Stimulated activated CD8-positive, alpha-beta memory T cell treated with anti-CD3 and anti-CD28 coated beads, Interleukin-12 subunit alpha, Interleukin-12 subunit beta, amount 100 ng/mL, for 4 hours (primary cell): ENCODE data around the gene CELSR1.

Source experiments
- DNase-seq: peaks from one replicate; pipeline ENCODE4 v3.0.0-alpha.2; 2020; ENCODE audit warnings: low read depth

Gene CELSR1

GRCh38 chr22:46377525-46378425 lies 159.6 kb downstream of the CELSR1 start:
- no peak for DNase-seq

- DNase-seq: no peak
Measured at GRCh38 chr22:46376908-46377524, 160.4 kb downstream of the CELSR1 start.

- DNase-seq: no peak
Measured at GRCh38 chr22:46376111-46376510, 161.3 kb downstream of the CELSR1 start.

- no peak for DNase-seq
Measured at GRCh38 chr22:46374663-46375474, 162.6 kb downstream of the CELSR1 start.

GRCh38 chr22:46373921-46374662 lies 163.3 kb downstream of the CELSR1 start:
- DNase-seq: peak; percentile 21

- DNase-seq: peak; percentile 24
Measured at GRCh38 chr22:46373159-46373558, 164.3 kb downstream of the CELSR1 start.

- DNase-seq: no peak
Measured at GRCh38 chr22:46372686-46373085, 164.7 kb downstream of the CELSR1 start.

GRCh38 chr22:46371623-46372226 lies 165.7 kb downstream of the CELSR1 start:
- DNase-seq: no peak

- peak; percentile 48 for DNase-seq
Measured at GRCh38 chr22:46370584-46371291, 166.7 kb downstream of the CELSR1 start.

- no peak for DNase-seq
Measured at GRCh38 chr22:46369716-46370583, 167.5 kb downstream of the CELSR1 start.

GRCh38 chr22:46368871-46369715 lies 168.3 kb downstream of the CELSR1 start:
- no peak for DNase-seq

- DNase-seq: no peak
Measured at GRCh38 chr22:46368422-46368821, 169.0 kb downstream of the CELSR1 start.

- peak; percentile 38 for DNase-seq
Measured at GRCh38 chr22:46367707-46368191, 169.7 kb downstream of the CELSR1 start.

- no peak for DNase-seq
Measured at GRCh38 chr22:46366801-46367706, 170.4 kb downstream of the CELSR1 start.

GRCh38 chr22:46366327-46366731 lies 171.1 kb downstream of the CELSR1 start:
- no peak for DNase-seq

GRCh38 chr22:46365166-46365624 lies 172.2 kb downstream of the CELSR1 start:
- no peak for DNase-seq
